HG03457 (cell line): Measurements from ENCODE around the gene FCN2.

Source experiments
- ATAC-seq: cut with Tn5 transposase; IDR thresholded peaks from one replicate; pipeline ENCODE4 v1.9.1; 2021; ENCODE audit warnings: moderate number of reproducible peaks; ENCODE audit not compliant: unreplicated experiment

The FCN2 gene

DNA sequence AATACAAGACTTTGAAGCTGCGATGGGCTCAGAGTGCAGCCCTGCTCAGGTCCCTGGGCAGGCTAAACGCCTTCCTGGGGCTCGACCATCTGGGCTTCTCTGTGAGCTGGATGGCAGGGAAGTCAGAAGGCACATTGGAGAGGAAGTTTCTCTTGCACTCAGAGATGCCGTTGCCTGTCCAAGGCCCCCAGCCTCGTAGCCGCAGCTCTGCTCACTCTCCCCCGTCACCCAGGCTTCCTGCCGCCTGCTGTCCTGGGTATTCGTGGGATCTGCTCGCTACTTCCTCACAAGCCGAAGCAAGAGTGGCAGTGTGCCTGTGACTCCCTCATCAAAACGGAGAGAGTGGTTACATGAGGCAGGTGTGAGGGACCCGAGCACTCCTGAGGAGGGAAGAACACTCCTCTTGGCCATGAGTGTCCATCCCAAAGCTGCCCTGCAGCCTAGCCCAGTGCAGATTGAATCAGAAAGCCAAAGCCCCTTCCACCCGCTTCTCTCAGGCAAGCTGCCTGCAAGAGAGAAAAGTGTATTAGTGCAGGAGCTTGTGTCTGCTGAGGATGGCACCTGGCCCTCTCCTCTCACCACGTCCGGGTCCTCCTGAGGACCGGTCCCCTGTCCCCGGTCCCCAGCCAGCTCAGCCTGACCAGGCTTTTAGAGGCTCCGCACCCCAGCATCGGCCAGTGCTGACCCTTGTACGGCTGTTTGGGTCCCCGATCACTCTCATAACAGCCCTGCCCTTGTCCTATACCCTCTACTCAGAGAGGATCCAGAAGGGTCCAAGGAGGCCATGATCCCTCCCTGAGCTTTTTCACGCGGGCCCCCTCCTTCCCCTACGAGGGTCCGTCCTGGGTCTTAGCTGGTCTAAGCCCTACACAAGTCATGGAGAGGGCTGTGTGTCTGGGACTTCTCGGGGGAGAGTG lies 7.3 kb downstream of the FCN2 start:
- no peak for ATAC-seq

- ATAC-seq = no peak
Measured at GRCh38 chr9:134888603-134889190, 8.1 kb downstream of the FCN2 start.

GRCh38 chr9:134889386-134890154 lies 9.0 kb downstream of the FCN2 start:
- no peak for ATAC-seq

DNA sequence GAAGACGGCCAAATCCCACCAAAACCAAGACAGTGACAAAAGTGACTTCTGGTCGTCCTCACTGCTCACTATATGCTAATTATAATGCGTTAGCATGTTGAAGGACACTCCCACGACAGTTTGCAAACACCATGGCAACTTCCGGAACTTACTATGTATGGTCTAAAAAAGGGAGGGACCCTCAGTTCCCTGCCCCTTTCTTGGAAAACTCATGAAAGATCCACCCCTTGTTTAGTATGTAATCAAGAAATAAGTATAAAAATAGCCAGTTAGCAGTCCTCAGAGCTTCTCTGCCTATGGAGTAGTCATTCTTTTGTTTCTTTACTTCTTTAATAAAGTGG lies 9.5 kb downstream of the FCN2 start:
- no peak for ATAC-seq

DNA sequence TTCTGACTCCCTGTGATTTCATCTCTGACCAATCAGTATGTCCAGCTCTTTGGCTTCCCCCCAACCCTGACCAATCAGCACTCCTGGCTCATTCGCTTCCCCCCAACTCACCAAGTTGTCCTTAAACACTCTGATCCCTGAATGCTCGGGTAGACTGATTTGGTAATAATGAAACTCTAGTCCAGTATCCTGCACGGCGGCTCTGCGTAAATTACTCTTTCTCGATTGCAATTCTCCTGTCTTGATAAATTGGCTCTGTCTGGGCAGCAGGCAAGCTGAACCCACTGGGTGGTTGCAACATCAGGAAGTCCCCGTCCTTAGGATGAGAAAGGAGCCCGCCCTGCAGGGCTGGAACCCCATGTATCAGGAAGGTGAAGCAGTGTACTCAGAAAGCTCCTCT lies 10.4 kb downstream of the FCN2 start:
- ATAC-seq = no peak

- ATAC-seq = no peak
Measured at GRCh38 chr9:134891713-134892112, 11.1 kb downstream of the FCN2 start.

DNA sequence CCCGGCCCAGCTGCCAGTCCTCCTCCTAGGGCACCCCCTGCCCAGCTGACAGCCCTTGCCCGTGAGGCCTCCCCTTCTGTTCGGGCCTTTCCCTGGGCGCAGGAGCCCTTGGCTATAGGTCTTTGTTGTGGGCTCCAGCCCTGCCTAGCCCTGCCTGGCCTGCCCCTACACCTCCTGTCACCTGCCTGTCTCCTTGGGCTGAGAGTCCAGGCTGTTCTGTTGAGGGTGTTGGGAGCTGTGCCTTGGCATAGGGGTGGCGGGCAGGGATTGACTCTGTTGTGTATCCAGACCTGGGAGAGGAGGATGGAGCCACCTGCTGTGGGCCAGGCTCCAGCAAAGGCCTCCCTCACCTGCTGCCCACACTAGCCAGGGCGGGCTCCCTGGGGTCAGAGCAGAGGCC lies 11.6 kb downstream of the FCN2 start:
- no peak for ATAC-seq

- no peak for ATAC-seq
Measured at GRCh38 chr9:134892820-134893420, 12.3 kb downstream of the FCN2 start.

GRCh38 chr9:134894136-134894860 lies 13.7 kb downstream of the FCN2 start:
- no peak for ATAC-seq

- no peak for ATAC-seq
Measured at GRCh38 chr9:134895097-134895496, 14.5 kb downstream of the FCN2 start.

- ATAC-seq = no peak
Measured at GRCh38 chr9:134895567-134895907, 14.9 kb downstream of the FCN2 start.

DNA sequence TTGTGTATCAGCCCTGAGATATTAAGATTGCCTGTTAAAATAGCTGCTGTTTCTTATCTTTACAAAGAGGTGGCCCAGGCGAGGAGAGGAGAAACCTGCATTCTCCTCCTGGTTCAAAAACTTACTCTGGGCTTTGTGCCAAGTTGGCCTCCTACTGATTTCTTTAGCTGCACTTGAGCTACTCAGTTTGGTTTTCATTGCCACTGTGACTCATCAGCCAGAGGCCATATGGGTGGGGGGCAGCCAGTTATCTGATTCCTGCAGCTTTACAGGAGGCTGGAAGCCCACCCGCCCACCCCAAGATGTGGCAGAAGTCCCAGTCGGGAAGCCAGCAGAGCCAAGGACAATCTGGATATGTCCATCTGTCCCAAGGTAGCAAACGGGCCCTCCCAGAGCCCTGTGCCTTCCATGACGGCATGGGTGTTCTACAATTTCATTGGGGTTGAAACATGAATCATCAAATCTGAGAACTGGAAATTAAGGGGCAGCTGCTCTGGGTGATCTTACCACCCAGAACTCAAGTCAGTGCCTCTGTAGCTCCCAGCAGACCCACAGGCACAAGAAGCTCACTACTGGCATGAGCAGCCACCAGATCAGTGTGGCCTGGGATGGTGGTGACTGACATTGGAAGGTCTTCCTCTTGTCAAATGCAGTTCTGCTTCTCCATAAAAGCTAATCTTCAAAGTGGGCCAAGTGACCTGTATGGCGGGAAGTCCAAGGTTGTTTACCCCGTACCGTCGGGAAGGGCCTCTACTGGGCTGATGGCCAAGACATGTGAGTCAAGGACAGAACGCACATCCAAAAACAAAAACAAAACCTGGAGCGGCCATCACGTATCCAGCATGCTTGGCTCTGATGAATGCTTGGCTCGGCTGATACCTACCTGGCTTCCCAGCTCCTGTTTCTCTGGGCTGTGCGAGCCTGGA lies 15.6 kb downstream of the FCN2 start:
- ATAC-seq = no peak

DNA sequence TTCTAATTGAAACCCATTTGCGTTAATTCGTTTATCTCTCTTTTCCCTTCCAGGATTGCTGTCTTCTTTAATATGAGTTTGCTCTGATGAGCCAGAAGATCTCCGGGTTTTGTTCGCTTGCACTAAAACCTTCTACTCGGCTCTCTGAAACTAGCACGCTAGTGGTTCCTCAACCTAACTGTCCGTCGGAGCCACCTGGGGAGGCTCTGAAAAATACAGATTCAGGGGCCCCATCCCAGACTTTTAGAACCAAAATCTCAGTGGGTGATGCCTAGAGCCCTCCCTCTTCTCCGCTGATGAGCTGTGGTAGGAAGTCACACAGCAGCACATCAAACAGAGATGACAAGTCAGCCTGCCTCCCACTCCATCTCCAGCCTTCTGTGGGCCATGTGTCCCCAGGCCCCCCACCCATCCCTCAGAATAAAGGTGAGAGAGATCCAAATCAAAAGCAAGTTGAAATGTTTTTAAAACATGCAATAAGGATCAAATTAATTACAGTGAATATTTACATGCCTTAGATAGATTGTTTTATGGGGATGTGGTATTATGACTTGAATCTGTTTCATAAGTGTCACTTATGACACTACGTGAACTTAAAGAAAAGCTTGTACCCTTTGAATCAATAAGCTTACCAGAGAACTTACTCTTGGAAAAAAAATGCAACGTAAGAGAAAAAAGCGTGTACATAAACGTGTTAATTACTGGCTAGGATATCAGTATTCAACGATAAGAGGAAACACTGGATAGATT lies 16.4 kb downstream of the FCN2 start:
- ATAC-seq = no peak

DNA sequence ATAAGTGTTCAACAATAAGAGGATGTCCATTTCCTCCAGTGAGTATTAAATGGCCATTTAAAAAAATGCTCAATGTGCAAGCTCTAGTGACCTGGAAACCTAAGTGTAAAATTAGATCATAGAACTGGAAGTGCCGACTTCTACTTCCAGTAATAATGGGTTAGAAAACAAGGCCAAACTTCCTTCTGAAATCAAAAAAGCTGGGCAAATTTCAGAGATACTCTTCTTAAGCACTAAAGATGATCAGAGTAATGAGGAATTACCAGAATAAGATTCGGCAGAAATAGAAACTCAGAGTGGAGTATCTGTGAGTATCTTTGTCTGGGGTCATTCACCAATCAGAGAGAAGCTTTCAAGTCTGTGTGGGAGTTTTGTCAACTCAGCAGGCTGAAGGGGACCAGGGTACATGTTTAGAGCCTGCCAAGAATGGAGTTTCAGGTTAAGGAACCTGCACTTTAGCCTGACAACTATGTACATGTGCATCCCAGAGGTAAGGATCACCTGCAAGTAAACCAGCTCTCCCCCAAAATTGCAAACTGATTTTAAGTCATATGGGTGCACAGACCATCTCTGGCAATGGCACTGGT lies 17.1 kb downstream of the FCN2 start:
- no peak for ATAC-seq

DNA sequence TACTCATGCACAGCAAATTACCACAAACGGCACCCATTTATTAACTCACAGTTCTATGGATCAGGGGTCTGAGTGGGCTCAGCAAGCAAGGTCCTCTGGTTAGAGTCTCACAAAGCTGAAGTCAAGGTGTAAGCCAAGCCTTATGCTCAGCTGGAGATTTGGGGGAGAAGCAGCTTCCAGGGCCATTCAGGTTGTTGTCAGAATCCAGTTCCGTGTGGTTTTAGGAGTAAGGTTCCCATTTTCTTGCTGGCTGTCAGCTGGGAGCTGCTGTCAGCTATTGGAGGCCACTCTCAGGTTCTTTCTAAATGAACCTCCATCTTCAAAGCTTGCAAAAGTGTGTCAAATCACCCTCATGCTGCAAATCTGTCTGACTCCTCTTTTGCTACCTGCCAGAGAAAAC lies 17.7 kb downstream of the FCN2 start:
- ATAC-seq = no peak

- no peak for ATAC-seq
Measured at GRCh38 chr9:134899168-134899567, 18.6 kb downstream of the FCN2 start.

DNA sequence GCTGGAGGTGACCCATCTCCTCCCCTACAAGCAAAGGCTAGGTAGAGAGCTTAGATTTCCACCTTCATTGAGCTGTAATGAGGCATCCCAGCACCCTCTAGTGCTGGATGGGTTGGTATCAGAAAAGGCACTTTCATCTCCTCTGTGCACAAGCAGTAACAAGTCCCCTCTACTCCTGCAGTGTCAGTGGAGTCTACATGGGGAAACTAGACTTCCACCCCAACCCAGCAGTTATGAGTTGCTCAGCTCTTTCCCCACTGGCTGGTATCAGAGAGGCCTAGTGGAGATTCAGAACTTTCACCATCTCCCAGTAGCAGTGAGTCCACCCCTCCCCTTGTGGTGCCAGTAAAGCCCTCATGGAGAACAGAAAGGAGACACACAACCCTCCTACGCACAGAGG lies 19.2 kb downstream of the FCN2 start:
- no peak for ATAC-seq

DNA sequence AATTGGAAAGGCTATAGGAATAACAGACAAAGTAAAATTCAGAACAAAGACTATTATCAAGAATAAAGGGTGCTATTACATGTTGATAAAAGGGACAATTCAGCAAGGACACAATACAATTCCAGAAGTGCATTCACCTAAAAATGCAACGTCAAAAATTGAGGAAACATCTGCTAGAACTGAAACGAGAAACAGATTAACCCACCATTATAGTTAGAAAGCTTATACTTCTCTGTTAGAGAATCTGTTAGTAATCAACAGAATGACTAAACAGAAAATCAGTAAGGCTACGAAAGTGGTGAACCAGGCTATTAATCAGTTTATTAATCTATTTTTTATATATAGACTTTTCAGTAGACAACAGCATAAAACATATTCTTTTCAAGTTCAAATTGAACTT lies 22.3 kb downstream of the FCN2 start:
- ATAC-seq = no peak
